Kidney epithelial cell (primary cell): Measurements from ENCODE around the gene ARL5C. TPM values are rescaled to one million over a fixed set of nuclear protein-coding genes. Genes with fewer than 3 reads are reported as not detected.

Experiments
- DNase-seq: peaks from one replicate; pipeline ENCODE4 v3.0.0-alpha.2; 2010; ENCODE audit warnings: low read depth
- H3K27me3 ChIP-seq: 2 replicates; pipeline ENCODE4 v1.6.0; 2011; ENCODE audit warnings: low read length; ENCODE audit not compliant: control insufficient read depth, insufficient read depth
- H3K36me3 ChIP-seq: 2 replicates; pipeline ENCODE4 v1.5.1; 2011; ENCODE audit warnings: low read length; ENCODE audit not compliant: control insufficient read depth, insufficient read depth
- H3K4me3 ChIP-seq: 2 replicates; pipeline ENCODE4 v1.5.1; 2011; ENCODE audit warnings: low read depth, mild to moderate bottlenecking, control low read depth, low read length
- CTCF ChIP-seq: IDR thresholded peaks from 2 replicates; pipeline ENCODE4 v1.5.1; 2011; ENCODE audit warnings: mild to moderate bottlenecking, moderate library complexity, low read length, control low read depth, inconsistent platforms; ENCODE audit not compliant: insufficient read depth, poor library complexity, severe bottlenecking
- total RNA-seq: library from RNA; depleted of rRNA; stranded (reverse); fragments of >200 nt; gene quantifications from 2 replicates; pipeline ENCODE4 v1.2.3, GENCODE V29; 2015

ARL5C gene
- total RNA-seq, 1 donor from 2014 or later: not detected

GRCh38 chr17:39209317-39210092, 43.5 kb upstream of the ARL5C start:
- Histone ChIP-seq H3K27me3 (peaks cover 14% of the 10 kb centered on the region), H3K36me3 (peaks cover 3% of the 10 kb centered on the region), H3K4me3 (peak overlapping the region; percentile 8)
- TF ChIP-seq CTCF: no peak
- DNase-seq: no peak

GRCh38 chr17:39208893-39209292, 42.9 kb upstream of the ARL5C start:
- Histone ChIP-seq H3K4me3 (no peak overlapping the region), H3K27me3 (peaks cover 11% of the 10 kb centered on the region), H3K36me3 (peaks cover 5% of the 10 kb centered on the region)
- no peak for DNase-seq
- no peak for TF ChIP-seq CTCF

GRCh38 chr17:39208136-39208535, 42.2 kb upstream of the ARL5C start:
- DNase-seq: no peak
- Histone ChIP-seq H3K36me3 (peaks cover 8% of the 10 kb centered on the region), H3K27me3 (peaks cover 11% of the 10 kb centered on the region), H3K4me3 (no peak overlapping the region)
- no peak for TF ChIP-seq CTCF

GRCh38 chr17:39205112-39205526, 39.2 kb upstream of the ARL5C start:
- Histone ChIP-seq H3K4me3 (no peak overlapping the region), H3K36me3 (peaks cover 10% of the 10 kb centered on the region), H3K27me3 (peaks cover 8% of the 10 kb centered on the region)
- no peak for TF ChIP-seq CTCF
- DNase-seq: no peak

GRCh38 chr17:39204245-39204644, 38.3 kb upstream of the ARL5C start:
- no peak overlapping the region for H3K4me3 ChIP-seq
- DNase-seq: no peak
- TF ChIP-seq CTCF: no peak
- H3K27me3 ChIP-seq: peaks cover 2% of the 10 kb centered on the region
- H3K36me3 ChIP-seq: peaks cover 10% of the 10 kb centered on the region
